ENCODE results near the gene KSR1.

The KSR1 gene

GRCh38 chr17:27548369-27548768 lies 92.1 kb downstream of the KSR1 start:
- Histone ChIP-seq H3K9ac (ENCODE audit: low read length) (no peak overlapping the region), H3K36me3 (ENCODE audit: control insufficient read depth, insufficient read depth, low read length) (peaks cover 4% of the 10 kb centered on the region; the same call in 1 of the 2 replicates), H3K27ac (ENCODE audit: low read depth, low read length) (no peak overlapping the region), H3K4me3 (ENCODE audit: low read depth, low read length) (no peak overlapping the region), H3K4me1 (ENCODE audit: control insufficient read depth, insufficient read depth, low read length) (peaks cover 45% of the 10 kb centered on the region; the same call in 1 of the 2 replicates), H3K9me3 (ENCODE audit: control insufficient read depth, insufficient read depth, low read depth, low read length) (no peaks in the 10 kb centered on the region), H3K27me3 (ENCODE audit: control insufficient read depth, insufficient read depth, low read length) (no peaks in the 10 kb centered on the region)

GRCh38 chr17:27549251-27549893 lies 93.1 kb downstream of the KSR1 start:
- H3K9ac ChIP-seq (ENCODE audit: low read length) = no peak overlapping the region
- no peak overlapping the region for H3K4me3 ChIP-seq (ENCODE audit: low read depth, low read length)
- no peak overlapping the region for H3K27ac ChIP-seq (ENCODE audit: low read depth, low read length)
- H3K9me3 ChIP-seq (ENCODE audit: control insufficient read depth, insufficient read depth, low read depth, low read length) = peaks cover 2% of the 10 kb centered on the region
- H3K27me3 ChIP-seq (ENCODE audit: control insufficient read depth, insufficient read depth, low read length) = no peaks in the 10 kb centered on the region
- H3K4me1 ChIP-seq (ENCODE audit: control insufficient read depth, insufficient read depth, low read length) = peaks cover 46% of the 10 kb centered on the region; the same call in 1 of the 2 replicates
- peaks cover 4% of the 10 kb centered on the region; the same call in 1 of the 2 replicates for H3K36me3 ChIP-seq (ENCODE audit: control insufficient read depth, insufficient read depth, low read length)

DNA sequence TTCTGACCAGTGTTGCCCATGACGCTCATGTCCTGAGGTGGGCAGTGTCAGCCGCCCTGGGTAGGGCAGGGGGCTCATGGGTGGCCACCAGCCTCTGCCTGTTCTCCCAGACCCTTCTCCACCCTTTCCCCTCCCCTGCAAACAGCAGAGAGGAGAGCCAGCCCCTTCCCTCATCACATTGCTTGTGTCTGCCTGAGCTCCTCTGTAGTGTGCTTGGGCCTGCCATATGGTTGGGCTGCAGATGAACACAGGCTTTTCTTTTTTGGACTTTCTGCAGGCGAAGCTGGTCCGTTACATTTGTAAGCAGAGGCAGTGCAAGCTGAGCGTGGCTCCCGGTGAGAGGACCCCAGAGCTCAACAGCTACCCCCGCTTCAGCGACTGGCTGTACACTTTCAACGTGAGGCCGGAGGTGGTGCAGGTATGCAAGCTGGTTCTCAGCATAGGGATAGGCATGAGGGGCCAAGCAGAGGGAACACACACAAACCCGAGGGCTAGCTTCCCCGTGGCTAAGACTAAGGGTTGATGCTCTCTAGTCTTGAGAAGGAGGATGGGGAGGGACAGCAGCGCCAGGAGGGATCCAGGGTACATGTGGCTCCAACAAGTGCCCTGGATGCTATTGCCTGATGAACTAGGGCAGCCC lies 94.2 kb downstream of the KSR1 start:
- Histone ChIP-seq H3K27me3 (ENCODE audit: control insufficient read depth, insufficient read depth, low read length) (no peaks in the 10 kb centered on the region), H3K4me3 (ENCODE audit: low read depth, low read length) (no peak overlapping the region), H3K27ac (ENCODE audit: low read depth, low read length) (no peak overlapping the region), H3K4me1 (ENCODE audit: control insufficient read depth, insufficient read depth, low read length) (peaks cover 43% of the 10 kb centered on the region; the same call in 1 of the 2 replicates), H3K9me3 (ENCODE audit: control insufficient read depth, insufficient read depth, low read depth, low read length) (peaks cover 2% of the 10 kb centered on the region), H3K36me3 (ENCODE audit: control insufficient read depth, insufficient read depth, low read length) (peaks cover 4% of the 10 kb centered on the region), H3K9ac (ENCODE audit: low read length) (no peak overlapping the region)

- H3K27me3 ChIP-seq (ENCODE audit: control insufficient read depth, insufficient read depth, low read length) = no peaks in the 10 kb centered on the region
- H3K27ac ChIP-seq (ENCODE audit: low read depth, low read length) = no peak overlapping the region
- no peak overlapping the region for H3K9ac ChIP-seq (ENCODE audit: low read length)
- no peak overlapping the region for H3K4me3 ChIP-seq (ENCODE audit: low read depth, low read length)
- peaks cover 2% of the 10 kb centered on the region for H3K9me3 ChIP-seq (ENCODE audit: control insufficient read depth, insufficient read depth, low read depth, low read length)
- peaks cover 36% of the 10 kb centered on the region; the same call in 1 of the 2 replicates for H3K4me1 ChIP-seq (ENCODE audit: control insufficient read depth, insufficient read depth, low read length)
- H3K36me3 ChIP-seq (ENCODE audit: control insufficient read depth, insufficient read depth, low read length) = peaks cover 4% of the 10 kb centered on the region
Measured at GRCh38 chr17:27550974-27551505, 94.8 kb downstream of the KSR1 start.

DNA sequence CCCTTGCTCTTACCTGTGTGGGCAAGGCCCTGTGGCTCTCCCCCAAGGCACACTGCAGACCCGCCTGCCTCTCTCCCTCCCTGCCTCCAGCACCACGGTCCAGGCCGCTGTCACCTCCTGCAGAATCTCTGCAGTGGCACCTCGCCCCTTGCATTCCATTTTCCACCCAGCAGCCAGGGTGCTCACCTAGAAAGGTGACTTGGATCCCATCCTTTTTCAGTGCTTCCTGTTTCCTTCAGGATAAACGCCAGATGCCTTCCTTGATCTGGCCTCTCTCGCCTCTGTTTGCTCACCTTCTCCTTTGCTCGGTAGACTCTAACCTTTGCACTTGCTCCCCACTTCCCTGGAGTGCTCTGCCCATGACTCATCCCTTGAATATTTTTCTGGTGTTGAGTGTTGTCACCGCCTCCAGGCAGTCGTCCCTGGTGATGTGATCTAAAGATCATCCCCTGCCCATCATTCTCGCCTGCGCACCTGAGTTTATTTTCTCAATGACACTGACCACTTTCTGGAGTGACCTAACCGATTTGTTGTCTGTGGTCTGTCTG lies 95.5 kb downstream of the KSR1 start:
- H3K9me3 ChIP-seq (ENCODE audit: control insufficient read depth, insufficient read depth, low read depth, low read length) = peaks cover 2% of the 10 kb centered on the region
- H3K27ac ChIP-seq (ENCODE audit: low read depth, low read length) = peak overlapping the region; percentile 9; the same call in 1 of the 2 replicates
- peak overlapping the region; percentile 2 for H3K9ac ChIP-seq (ENCODE audit: low read length)
- H3K36me3 ChIP-seq (ENCODE audit: control insufficient read depth, insufficient read depth, low read length) = peaks cover 4% of the 10 kb centered on the region
- H3K27me3 ChIP-seq (ENCODE audit: control insufficient read depth, insufficient read depth, low read length) = no peaks in the 10 kb centered on the region
- no peak overlapping the region; the same call in 1 of the 2 replicates for H3K4me3 ChIP-seq (ENCODE audit: low read depth, low read length)
- peaks cover 30% of the 10 kb centered on the region; the same call in 1 of the 2 replicates for H3K4me1 ChIP-seq (ENCODE audit: control insufficient read depth, insufficient read depth, low read length)

DNA sequence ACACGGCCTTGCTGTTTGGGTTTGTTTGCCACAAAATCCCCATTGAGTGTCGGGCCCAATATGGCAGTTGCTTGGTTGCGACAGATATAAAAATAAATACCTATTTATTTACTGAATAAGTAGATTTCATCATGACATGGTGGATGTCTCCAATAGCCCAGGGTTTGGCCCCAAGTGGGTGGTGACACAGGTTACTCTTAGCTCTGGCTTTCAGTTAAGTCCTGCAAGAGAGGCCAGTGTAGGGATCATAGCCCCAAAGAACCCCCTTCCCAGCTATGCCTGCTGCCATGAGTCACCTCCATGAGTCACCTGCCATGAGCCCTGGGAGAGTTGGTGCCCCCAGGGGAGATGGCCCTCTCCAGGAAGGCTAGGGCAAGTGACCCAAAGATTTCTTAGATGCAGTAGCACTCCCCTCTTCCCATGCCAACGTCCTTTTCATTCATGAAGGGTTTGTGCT lies 96.1 kb downstream of the KSR1 start:
- Histone ChIP-seq H3K27ac (ENCODE audit: low read depth, low read length) (peak overlapping the region; percentile 9; the same call in 1 of the 2 replicates), H3K4me3 (ENCODE audit: low read depth, low read length) (no peak overlapping the region; the same call in 1 of the 2 replicates), H3K9me3 (ENCODE audit: control insufficient read depth, insufficient read depth, low read depth, low read length) (peaks cover 2% of the 10 kb centered on the region), H3K9ac (ENCODE audit: low read length) (peak overlapping the region; percentile 14), H3K27me3 (ENCODE audit: control insufficient read depth, insufficient read depth, low read length) (no peaks in the 10 kb centered on the region), H3K36me3 (ENCODE audit: control insufficient read depth, insufficient read depth, low read length) (peaks cover 6% of the 10 kb centered on the region), H3K4me1 (ENCODE audit: control insufficient read depth, insufficient read depth, low read length) (peaks cover 29% of the 10 kb centered on the region; the same call in 1 of the 2 replicates)

GRCh38 chr17:27553019-27553511 lies 96.8 kb downstream of the KSR1 start:
- Histone ChIP-seq H3K4me1 (ENCODE audit: control insufficient read depth, insufficient read depth, low read length) (peaks cover 29% of the 10 kb centered on the region; the same call in 1 of the 2 replicates), H3K4me3 (ENCODE audit: low read depth, low read length) (no peak overlapping the region), H3K9me3 (ENCODE audit: control insufficient read depth, insufficient read depth, low read depth, low read length) (peaks cover 2% of the 10 kb centered on the region), H3K36me3 (ENCODE audit: control insufficient read depth, insufficient read depth, low read length) (peaks cover 12% of the 10 kb centered on the region), H3K27ac (ENCODE audit: low read depth, low read length) (no peak overlapping the region; the same call in 1 of the 2 replicates), H3K9ac (ENCODE audit: low read length) (peak overlapping the region; percentile 14), H3K27me3 (ENCODE audit: control insufficient read depth, insufficient read depth, low read length) (no peaks in the 10 kb centered on the region)

GRCh38 chr17:27554152-27554551 lies 97.9 kb downstream of the KSR1 start:
- Histone ChIP-seq H3K4me3 (ENCODE audit: low read depth, low read length) (no peak overlapping the region), H3K9ac (ENCODE audit: low read length) (no peak overlapping the region), H3K9me3 (ENCODE audit: control insufficient read depth, insufficient read depth, low read depth, low read length) (peaks cover 2% of the 10 kb centered on the region), H3K27me3 (ENCODE audit: control insufficient read depth, insufficient read depth, low read length) (no peaks in the 10 kb centered on the region), H3K4me1 (ENCODE audit: control insufficient read depth, insufficient read depth, low read length) (peaks cover 29% of the 10 kb centered on the region; the same call in 1 of the 2 replicates), H3K36me3 (ENCODE audit: control insufficient read depth, insufficient read depth, low read length) (peaks cover 16% of the 10 kb centered on the region), H3K27ac (ENCODE audit: low read depth, low read length) (no peak overlapping the region)

GRCh38 chr17:27554911-27555310 lies 98.7 kb downstream of the KSR1 start:
- H3K4me1 ChIP-seq (ENCODE audit: control insufficient read depth, insufficient read depth, low read length) = peaks cover 29% of the 10 kb centered on the region; the same call in 1 of the 2 replicates
- no peaks in the 10 kb centered on the region for H3K27me3 ChIP-seq (ENCODE audit: control insufficient read depth, insufficient read depth, low read length)
- peaks cover 2% of the 10 kb centered on the region for H3K9me3 ChIP-seq (ENCODE audit: control insufficient read depth, insufficient read depth, low read depth, low read length)
- peaks cover 16% of the 10 kb centered on the region for H3K36me3 ChIP-seq (ENCODE audit: control insufficient read depth, insufficient read depth, low read length)
- H3K27ac ChIP-seq (ENCODE audit: low read depth, low read length) = no peak overlapping the region
- no peak overlapping the region for H3K4me3 ChIP-seq (ENCODE audit: low read depth, low read length)
- no peak overlapping the region for H3K9ac ChIP-seq (ENCODE audit: low read length)

DNA sequence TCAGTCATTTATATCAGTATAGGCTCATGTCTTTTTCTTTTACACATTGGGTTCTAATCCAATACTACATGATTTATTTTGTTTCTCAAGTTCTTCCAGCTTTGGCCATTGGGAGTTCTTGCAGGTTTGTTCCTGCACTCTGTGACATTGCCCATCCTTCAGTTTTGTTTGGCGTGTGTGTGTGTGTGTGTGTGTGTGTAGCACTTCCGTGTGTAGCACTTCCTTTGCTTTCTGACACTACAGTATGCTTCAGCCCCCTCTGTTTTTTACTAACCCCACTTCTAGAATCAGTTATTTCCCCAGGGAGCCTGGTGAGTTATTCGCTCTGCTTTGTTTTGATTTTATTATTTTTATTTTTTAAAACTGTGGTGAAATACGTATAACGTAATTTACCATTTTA lies 99.1 kb downstream of the KSR1 start:
- H3K9me3 ChIP-seq (ENCODE audit: control insufficient read depth, insufficient read depth, low read depth, low read length) = peaks cover 2% of the 10 kb centered on the region
- H3K27me3 ChIP-seq (ENCODE audit: control insufficient read depth, insufficient read depth, low read length) = no peaks in the 10 kb centered on the region
- H3K4me1 ChIP-seq (ENCODE audit: control insufficient read depth, insufficient read depth, low read length) = peaks cover 29% of the 10 kb centered on the region; the same call in 1 of the 2 replicates
- peaks cover 16% of the 10 kb centered on the region for H3K36me3 ChIP-seq (ENCODE audit: control insufficient read depth, insufficient read depth, low read length)
- H3K9ac ChIP-seq (ENCODE audit: low read length) = no peak overlapping the region
- no peak overlapping the region for H3K4me3 ChIP-seq (ENCODE audit: low read depth, low read length)
- H3K27ac ChIP-seq (ENCODE audit: low read depth, low read length) = no peak overlapping the region

All from HUES6 (cell line).